ENCODE measurements around the gene CLCN2.

DNA sequence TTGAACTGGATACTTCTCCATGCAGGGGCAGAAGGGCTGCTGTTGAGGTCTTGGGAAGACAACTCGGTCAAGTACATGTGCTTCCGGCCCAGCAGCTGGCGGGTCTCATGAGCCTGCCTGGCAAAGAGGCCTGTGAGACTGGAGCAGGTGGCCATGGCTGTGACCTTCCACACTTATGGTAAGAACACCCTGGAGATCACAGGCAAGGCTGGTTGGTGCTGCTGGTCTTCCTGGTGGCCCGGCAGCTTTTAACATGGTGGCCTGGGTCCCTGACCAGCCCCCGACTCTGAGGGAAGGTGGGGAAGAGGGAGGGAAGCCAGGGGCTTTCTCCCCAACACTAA is 33.9 kb upstream of the CLCN2 start:
- TF ChIP-seq, protein P1, sequence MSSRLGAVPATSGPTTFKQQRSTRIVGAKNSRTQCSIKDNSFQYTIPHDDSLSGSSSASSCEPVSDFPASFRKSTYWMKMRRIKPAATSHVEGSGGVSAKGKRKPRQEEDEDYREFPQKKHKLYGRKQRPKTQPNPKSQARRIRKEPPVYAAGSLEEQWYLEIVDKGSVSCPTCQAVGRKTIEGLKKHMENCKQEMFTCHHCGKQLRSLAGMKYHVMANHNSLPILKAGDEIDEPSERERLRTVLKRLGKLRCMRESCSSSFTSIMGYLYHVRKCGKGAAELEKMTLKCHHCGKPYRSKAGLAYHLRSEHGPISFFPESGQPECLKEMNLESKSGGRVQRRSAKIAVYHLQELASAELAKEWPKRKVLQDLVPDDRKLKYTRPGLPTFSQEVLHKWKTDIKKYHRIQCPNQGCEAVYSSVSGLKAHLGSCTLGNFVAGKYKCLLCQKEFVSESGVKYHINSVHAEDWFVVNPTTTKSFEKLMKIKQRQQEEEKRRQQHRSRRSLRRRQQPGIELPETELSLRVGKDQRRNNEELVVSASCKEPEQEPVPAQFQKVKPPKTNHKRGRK (CRISPR knock-in tag; IDR thresholded peaks at IDR 0.05; ENCODE audit: borderline replicate concordance), result no peak
- TF ChIP-seq, protein P2, sequence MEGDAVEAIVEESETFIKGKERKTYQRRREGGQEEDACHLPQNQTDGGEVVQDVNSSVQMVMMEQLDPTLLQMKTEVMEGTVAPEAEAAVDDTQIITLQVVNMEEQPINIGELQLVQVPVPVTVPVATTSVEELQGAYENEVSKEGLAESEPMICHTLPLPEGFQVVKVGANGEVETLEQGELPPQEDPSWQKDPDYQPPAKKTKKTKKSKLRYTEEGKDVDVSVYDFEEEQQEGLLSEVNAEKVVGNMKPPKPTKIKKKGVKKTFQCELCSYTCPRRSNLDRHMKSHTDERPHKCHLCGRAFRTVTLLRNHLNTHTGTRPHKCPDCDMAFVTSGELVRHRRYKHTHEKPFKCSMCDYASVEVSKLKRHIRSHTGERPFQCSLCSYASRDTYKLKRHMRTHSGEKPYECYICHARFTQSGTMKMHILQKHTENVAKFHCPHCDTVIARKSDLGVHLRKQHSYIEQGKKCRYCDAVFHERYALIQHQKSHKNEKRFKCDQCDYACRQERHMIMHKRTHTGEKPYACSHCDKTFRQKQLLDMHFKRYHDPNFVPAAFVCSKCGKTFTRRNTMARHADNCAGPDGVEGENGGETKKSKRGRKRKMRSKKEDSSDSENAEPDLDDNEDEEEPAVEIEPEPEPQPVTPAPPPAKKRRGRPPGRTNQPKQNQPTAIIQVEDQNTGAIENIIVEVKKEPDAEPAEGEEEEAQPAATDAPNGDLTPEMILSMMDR (IDR thresholded peaks at IDR 0.05), result no peak
- TF ChIP-seq, protein P3, sequence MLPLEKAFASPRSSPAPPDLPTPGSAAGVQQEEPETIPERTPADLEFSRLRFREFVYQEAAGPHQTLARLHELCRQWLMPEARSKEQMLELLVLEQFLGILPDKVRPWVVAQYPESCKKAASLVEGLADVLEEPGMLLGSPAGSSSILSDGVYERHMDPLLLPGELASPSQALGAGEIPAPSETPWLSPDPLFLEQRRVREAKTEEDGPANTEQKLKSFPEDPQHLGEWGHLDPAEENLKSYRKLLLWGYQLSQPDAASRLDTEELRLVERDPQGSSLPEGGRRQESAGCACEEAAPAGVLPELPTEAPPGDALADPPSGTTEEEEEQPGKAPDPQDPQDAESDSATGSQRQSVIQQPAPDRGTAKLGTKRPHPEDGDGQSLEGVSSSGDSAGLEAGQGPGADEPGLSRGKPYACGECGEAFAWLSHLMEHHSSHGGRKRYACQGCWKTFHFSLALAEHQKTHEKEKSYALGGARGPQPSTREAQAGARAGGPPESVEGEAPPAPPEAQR (CRISPR knock-in tag; IDR thresholded peaks at IDR 0.05), result no peak
- TF ChIP-seq CREB1 (CRISPR knock-in tag; IDR thresholded peaks at IDR 0.05) (no peak), NFYB (CRISPR knock-in tag; conservative IDR thresholded peaks at IDR 0.05; ENCODE audit: low read depth) (no peak), IRF2 (CRISPR knock-in tag; IDR thresholded peaks at IDR 0.05; ENCODE audit: borderline replicate concordance, low read depth) (no peak), ZNF232 (CRISPR knock-in tag; IDR thresholded peaks at IDR 0.05) (no peak), ZNF138 (CRISPR knock-in tag; conservative IDR thresholded peaks at IDR 0.05) (no peak), NR1H2 (CRISPR knock-in tag; IDR thresholded peaks at IDR 0.05) (no peak), NR2C2 (CRISPR knock-in tag; IDR thresholded peaks at IDR 0.05) (no peak), FOXJ3 (CRISPR knock-in tag; IDR thresholded peaks at IDR 0.05; ENCODE audit: borderline replicate concordance) (no peak)
- TF ChIP-seq, protein P4, sequence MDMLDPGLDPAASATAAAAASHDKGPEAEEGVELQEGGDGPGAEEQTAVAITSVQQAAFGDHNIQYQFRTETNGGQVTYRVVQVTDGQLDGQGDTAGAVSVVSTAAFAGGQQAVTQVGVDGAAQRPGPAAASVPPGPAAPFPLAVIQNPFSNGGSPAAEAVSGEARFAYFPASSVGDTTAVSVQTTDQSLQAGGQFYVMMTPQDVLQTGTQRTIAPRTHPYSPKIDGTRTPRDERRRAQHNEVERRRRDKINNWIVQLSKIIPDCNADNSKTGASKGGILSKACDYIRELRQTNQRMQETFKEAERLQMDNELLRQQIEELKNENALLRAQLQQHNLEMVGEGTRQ (CRISPR knock-in tag; IDR thresholded peaks at IDR 0.05), result no peak
